Measurements from ENCODE around the gene TMEM218. TPM values are rescaled to one million over a fixed set of nuclear protein-coding genes. Genes with fewer than 3 reads are reported as not detected.
A peak's percentile ranks its signal among the peaks of the same experiment; 100 is the strongest.

TMEM218 gene
- total and polyA plus RNA-seq, 4 donors: 36.7 to 48.2 (median 44.2) TPM

DNA sequence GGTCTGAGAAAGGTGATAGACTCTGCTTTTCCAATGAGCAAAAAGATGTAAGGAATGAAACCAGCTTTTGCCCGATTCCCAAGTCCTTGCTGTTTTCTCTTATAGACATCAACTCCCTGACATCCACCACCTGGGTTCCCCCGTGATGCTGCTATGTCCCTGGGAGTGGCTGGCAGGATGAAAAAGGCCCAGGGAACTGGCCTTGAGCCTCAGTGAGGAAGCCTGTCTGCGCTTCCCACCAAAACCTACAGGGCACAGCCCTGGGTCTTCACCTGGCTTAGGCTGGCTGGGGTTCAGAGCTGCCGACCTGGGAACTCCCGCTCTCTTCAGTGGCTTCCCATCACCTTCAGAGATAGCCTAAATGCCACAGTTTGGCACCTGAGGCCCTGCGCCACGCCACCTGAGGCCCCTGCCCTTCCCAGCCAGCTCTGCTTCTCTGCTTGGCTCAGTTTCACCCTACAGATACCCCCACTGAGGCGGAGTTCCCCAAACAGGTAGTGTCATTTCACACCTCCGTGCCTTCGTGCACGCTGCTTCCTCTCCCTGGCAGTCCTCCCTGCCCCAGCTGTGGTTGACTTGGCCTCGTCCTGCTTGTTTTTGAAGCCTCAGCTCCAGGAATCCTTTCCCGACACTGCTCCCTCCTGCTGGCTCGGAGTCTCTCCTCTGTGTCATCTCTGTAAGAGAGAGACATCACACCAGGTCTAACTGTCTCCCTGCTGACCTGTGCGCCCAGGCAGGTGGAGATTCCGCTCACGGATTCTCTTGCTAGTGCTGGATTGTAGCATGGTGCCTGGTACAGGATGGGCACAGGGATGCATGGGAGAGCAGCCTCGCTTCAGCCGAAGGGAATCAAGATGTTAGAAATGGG is 37.6 kb downstream of the TMEM218 start:
- 81% methylated on average over 19 of the region's 19 CpGs for WGBS (ENCODE audit: insufficient coverage)
- DNase-seq (ENCODE audit: low read depth in 4 of 6, low spot score in 6 of 6): no peak
- H3K4me3 ChIP-seq (ENCODE audit: low read depth, low read length): no peak overlapping the region
- H3K9me3 ChIP-seq (ENCODE audit: control insufficient read depth, insufficient read depth, low read length): no peaks in the 10 kb centered on the region
- no peak overlapping the region for H3K27ac ChIP-seq (ENCODE audit: low read depth, low read length)
- H3K4me1 ChIP-seq (ENCODE audit: control insufficient read depth, insufficient read depth, low read length): peaks cover 18% of the 10 kb centered on the region
- H3K36me3 ChIP-seq (ENCODE audit: control insufficient read depth, insufficient read depth, low read length): no peaks in the 10 kb centered on the region
- H3K27me3 ChIP-seq (ENCODE audit: control insufficient read depth, insufficient read depth, low read length): no peaks in the 10 kb centered on the region

DNA sequence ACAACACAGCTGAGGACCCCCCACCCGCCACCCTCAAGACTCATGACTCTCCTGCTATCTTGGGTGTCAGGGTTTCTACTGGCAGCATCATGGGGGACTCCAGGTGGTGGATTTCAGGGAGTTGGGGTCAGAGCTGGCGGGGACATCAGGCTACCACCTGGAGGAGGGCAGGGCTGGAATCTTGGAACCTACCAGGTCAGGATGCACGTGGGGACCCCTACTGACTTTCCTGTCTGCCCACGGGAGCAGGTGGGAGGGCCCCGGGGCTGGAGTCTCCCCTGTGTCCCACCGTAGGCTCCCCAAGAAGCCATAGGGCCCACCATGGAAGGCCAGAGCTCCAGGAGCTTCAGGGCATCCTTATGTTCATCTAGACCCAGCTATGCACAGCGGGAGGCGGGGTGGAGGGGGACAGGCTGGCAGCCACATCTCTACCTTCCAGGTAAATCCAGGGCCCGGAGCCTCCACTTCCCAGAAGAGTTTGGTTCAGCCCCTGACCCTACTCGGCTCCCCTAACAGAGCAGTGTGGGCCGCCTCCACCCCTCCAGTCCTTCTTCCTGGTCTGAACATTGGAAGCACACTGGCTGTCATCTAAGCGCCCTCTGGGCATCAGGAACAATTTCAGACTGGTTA is 38.4 kb downstream of the TMEM218 start:
- Histone ChIP-seq H3K9me3 (ENCODE audit: control insufficient read depth, insufficient read depth, low read length) (no peaks in the 10 kb centered on the region), H3K27me3 (ENCODE audit: control insufficient read depth, insufficient read depth, low read length) (no peaks in the 10 kb centered on the region), H3K27ac (ENCODE audit: low read depth, low read length) (no peak overlapping the region), H3K36me3 (ENCODE audit: control insufficient read depth, insufficient read depth, low read length) (no peaks in the 10 kb centered on the region), H3K4me1 (ENCODE audit: control insufficient read depth, insufficient read depth, low read length) (peaks cover 18% of the 10 kb centered on the region), H3K4me3 (ENCODE audit: low read depth, low read length) (no peak overlapping the region)
- no peak for DNase-seq (ENCODE audit: low read depth in 4 of 6, low spot score in 6 of 6)
- WGBS (ENCODE audit: insufficient coverage): 87% methylated on average over 11 of the region's 12 CpGs

GRCh38 chr11:125072218-125072960 is 39.0 kb downstream of the TMEM218 start:
- Histone ChIP-seq H3K36me3 (ENCODE audit: control insufficient read depth, insufficient read depth, low read length) (no peaks in the 10 kb centered on the region), H3K27ac (ENCODE audit: low read depth, low read length) (no peak overlapping the region), H3K27me3 (ENCODE audit: control insufficient read depth, insufficient read depth, low read length) (no peaks in the 10 kb centered on the region), H3K4me1 (ENCODE audit: control insufficient read depth, insufficient read depth, low read length) (peaks cover 18% of the 10 kb centered on the region), H3K9me3 (ENCODE audit: control insufficient read depth, insufficient read depth, low read length) (no peaks in the 10 kb centered on the region), H3K4me3 (ENCODE audit: low read depth, low read length) (no peak overlapping the region)
- DNase-seq (ENCODE audit: low read depth in 4 of 6, low spot score in 6 of 6): peak in 1 of 6 donors; percentile 11
- WGBS (ENCODE audit: insufficient coverage): 82% methylated on average over 10 of the region's 12 CpGs

DNA sequence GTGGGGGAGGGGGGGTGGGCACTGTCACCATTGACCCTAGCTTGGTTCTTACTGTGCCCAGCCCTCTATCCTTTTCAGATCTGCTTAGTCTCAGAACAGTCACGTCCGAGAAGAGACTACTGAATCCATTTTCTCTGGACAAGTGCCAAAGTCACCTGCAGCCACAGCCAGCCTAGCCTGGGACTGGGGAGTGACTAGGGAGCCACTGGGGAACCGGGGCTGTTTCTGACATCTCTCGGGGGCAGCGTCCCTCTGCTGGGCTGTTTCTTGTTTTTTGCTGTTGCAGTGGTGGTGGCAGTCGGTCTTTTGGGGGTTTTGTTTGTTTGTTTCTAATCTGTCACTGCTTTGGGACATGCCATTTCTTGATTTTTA is 39.6 kb downstream of the TMEM218 start:
- DNase-seq (ENCODE audit: low read depth in 4 of 6, low spot score in 6 of 6): no peak
- H3K36me3 ChIP-seq (ENCODE audit: control insufficient read depth, insufficient read depth, low read length): no peaks in the 10 kb centered on the region
- WGBS (ENCODE audit: insufficient coverage): 61% methylated on average over 3 of the region's 6 CpGs
- no peaks in the 10 kb centered on the region for H3K27me3 ChIP-seq (ENCODE audit: control insufficient read depth, insufficient read depth, low read length)
- H3K27ac ChIP-seq (ENCODE audit: low read depth, low read length): no peak overlapping the region
- no peak overlapping the region for H3K4me3 ChIP-seq (ENCODE audit: low read depth, low read length)
- H3K9me3 ChIP-seq (ENCODE audit: control insufficient read depth, insufficient read depth, low read length): no peaks in the 10 kb centered on the region
- peaks cover 18% of the 10 kb centered on the region for H3K4me1 ChIP-seq (ENCODE audit: control insufficient read depth, insufficient read depth, low read length)

GRCh38 chr11:125071435-125071834 is 40.0 kb downstream of the TMEM218 start:
- no peak overlapping the region for H3K27ac ChIP-seq (ENCODE audit: low read depth, low read length)
- H3K4me3 ChIP-seq (ENCODE audit: low read depth, low read length): no peak overlapping the region
- peak in 1 of 6 donors; percentile 18 for DNase-seq (ENCODE audit: low read depth in 4 of 6, low spot score in 6 of 6)
- H3K9me3 ChIP-seq (ENCODE audit: control insufficient read depth, insufficient read depth, low read length): no peaks in the 10 kb centered on the region
- 25% methylated on average over 5 of the region's 5 CpGs for WGBS (ENCODE audit: insufficient coverage)
- H3K4me1 ChIP-seq (ENCODE audit: control insufficient read depth, insufficient read depth, low read length): peaks cover 18% of the 10 kb centered on the region
- no peaks in the 10 kb centered on the region for H3K36me3 ChIP-seq (ENCODE audit: control insufficient read depth, insufficient read depth, low read length)
- no peaks in the 10 kb centered on the region for H3K27me3 ChIP-seq (ENCODE audit: control insufficient read depth, insufficient read depth, low read length)

DNA sequence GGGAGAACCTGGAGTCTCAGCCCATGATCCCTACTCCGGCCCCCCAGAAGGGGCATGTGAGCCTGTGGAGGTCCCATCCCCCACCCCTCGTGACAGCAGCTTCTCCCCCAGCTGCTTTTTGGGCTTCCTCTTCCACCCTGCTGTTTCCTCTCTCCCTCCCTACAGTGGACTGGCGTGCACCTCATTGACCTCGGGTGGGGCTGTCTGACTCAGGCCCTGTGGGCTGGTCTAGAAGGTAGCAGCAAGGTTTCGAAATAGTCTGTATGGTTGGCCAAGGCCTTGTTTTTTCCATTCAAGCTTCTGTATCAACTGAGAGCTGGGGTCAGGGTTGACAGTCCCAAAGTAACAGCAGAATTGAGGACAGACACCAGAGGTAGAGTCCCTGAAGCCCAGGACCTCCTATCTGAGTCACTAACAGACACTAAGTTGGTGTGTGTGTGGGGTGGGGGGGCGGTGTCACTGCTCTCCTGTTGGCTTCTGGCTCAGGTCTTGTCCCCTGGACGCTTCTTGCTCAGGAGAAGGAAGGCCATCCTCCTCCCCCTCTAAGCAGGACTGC is 40.6 kb downstream of the TMEM218 start:
- H3K4me1 ChIP-seq (ENCODE audit: control insufficient read depth, insufficient read depth, low read length): peaks cover 18% of the 10 kb centered on the region
- H3K9me3 ChIP-seq (ENCODE audit: control insufficient read depth, insufficient read depth, low read length): no peaks in the 10 kb centered on the region
- peak in 1 of 6 donors; percentile 15 for DNase-seq (ENCODE audit: low read depth in 4 of 6, low spot score in 6 of 6)
- 82% methylated on average over 4 of the region's 7 CpGs for WGBS (ENCODE audit: insufficient coverage)
- H3K27me3 ChIP-seq (ENCODE audit: control insufficient read depth, insufficient read depth, low read length): no peaks in the 10 kb centered on the region
- H3K36me3 ChIP-seq (ENCODE audit: control insufficient read depth, insufficient read depth, low read length): no peaks in the 10 kb centered on the region
- no peak overlapping the region for H3K27ac ChIP-seq (ENCODE audit: low read depth, low read length)
- no peak overlapping the region for H3K4me3 ChIP-seq (ENCODE audit: low read depth, low read length)

DNA sequence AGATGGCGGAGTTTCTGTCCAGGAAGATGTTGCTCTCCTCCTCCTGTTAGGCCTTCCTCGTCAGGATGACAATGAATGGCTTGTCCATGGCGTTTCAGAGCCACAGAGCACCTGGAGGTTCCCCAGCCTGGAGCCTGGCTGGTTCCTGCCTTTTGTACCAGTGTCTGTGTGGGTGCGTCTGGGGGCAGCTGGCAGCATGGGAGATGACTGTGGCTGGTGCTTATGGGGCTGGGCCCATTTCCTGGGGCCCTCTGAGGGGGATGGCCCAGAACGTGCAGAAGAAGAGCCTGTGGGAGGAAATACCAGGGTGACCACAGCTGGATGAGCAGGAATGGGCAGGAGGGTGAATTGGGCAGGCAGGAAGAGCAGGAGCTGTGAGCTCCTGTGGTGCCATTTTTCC is 41.6 kb downstream of the TMEM218 start:
- Histone ChIP-seq H3K36me3 (ENCODE audit: control insufficient read depth, insufficient read depth, low read length) (no peaks in the 10 kb centered on the region), H3K4me3 (ENCODE audit: low read depth, low read length) (no peak overlapping the region), H3K27me3 (ENCODE audit: control insufficient read depth, insufficient read depth, low read length) (peaks cover 7% of the 10 kb centered on the region), H3K9me3 (ENCODE audit: control insufficient read depth, insufficient read depth, low read length) (no peaks in the 10 kb centered on the region), H3K27ac (ENCODE audit: low read depth, low read length) (no peak overlapping the region), H3K4me1 (ENCODE audit: control insufficient read depth, insufficient read depth, low read length) (peaks cover 18% of the 10 kb centered on the region)
- DNase-seq (ENCODE audit: low read depth in 4 of 6, low spot score in 6 of 6): no peak
- WGBS (ENCODE audit: insufficient coverage): 79% methylated on average over 5 of the region's 5 CpGs

GRCh38 chr11:125069008-125069407 is 42.4 kb downstream of the TMEM218 start:
- H3K27me3 ChIP-seq (ENCODE audit: control insufficient read depth, insufficient read depth, low read length): peaks cover 12% of the 10 kb centered on the region
- no peak for DNase-seq (ENCODE audit: low read depth in 4 of 6, low spot score in 6 of 6)
- H3K4me3 ChIP-seq (ENCODE audit: low read depth, low read length): no peak overlapping the region
- no peaks in the 10 kb centered on the region for H3K36me3 ChIP-seq (ENCODE audit: control insufficient read depth, insufficient read depth, low read length)
- peaks cover 20% of the 10 kb centered on the region for H3K4me1 ChIP-seq (ENCODE audit: control insufficient read depth, insufficient read depth, low read length)
- H3K9me3 ChIP-seq (ENCODE audit: control insufficient read depth, insufficient read depth, low read length): no peaks in the 10 kb centered on the region
- H3K27ac ChIP-seq (ENCODE audit: low read depth, low read length): no peak overlapping the region
- no CpG with 5 or more reads among the region's 4 CpGs for whole genome bisulfite sequencing (ENCODE audit: insufficient coverage)

GRCh38 chr11:125068368-125068767 is 43.1 kb downstream of the TMEM218 start:
- peaks cover 26% of the 10 kb centered on the region for H3K4me1 ChIP-seq (ENCODE audit: control insufficient read depth, insufficient read depth, low read length)
- no peak overlapping the region for H3K4me3 ChIP-seq (ENCODE audit: low read depth, low read length)

More at GRCh38 chr11:125068368-125068767, 43.1 kb downstream of the TMEM218 start:
- Histone ChIP-seq H3K9me3 (ENCODE audit: control insufficient read depth, insufficient read depth, low read length) (no peaks in the 10 kb centered on the region), H3K27me3 (ENCODE audit: control insufficient read depth, insufficient read depth, low read length) (peaks cover 19% of the 10 kb centered on the region), H3K27ac (ENCODE audit: low read depth, low read length) (no peak overlapping the region), H3K36me3 (ENCODE audit: control insufficient read depth, insufficient read depth, low read length) (no peaks in the 10 kb centered on the region)
- DNase-seq (ENCODE audit: low read depth in 4 of 6, low spot score in 6 of 6): no peak
- WGBS (ENCODE audit: insufficient coverage): 80% methylated on average over 1 of the region's 4 CpGs
